Peyer's patch (tissue), 4 donors: ENCODE measurements around the gene ST6GAL1. TPM values are rescaled to one million over a fixed set of nuclear protein-coding genes. Genes with fewer than 3 reads are reported as not detected.
"Not testable (repeated sequence)": the region's sequence is repeated elsewhere in the genome, so short reads cannot be mapped to it uniquely, and the experiment has no call there.

ENCODE experiments used
- DNase-seq, 3 donors: peaks; one replicate each; pipeline ENCODE4 v3.0.0-alpha.2; 2017 to 2019
- H3K27ac ChIP-seq, 4 donors: fragments of 200-600 bp; sonication (generic); one replicate each; pipeline ENCODE4 v1.5.1; 2016 to 2019
- H3K27me3 ChIP-seq, 2 donors: fragments of 200-600 bp; sonication (generic); one replicate each; pipeline ENCODE4 v1.5.1; 2019
- H3K36me3 ChIP-seq, 3 donors: fragments of 200-600 bp; sonication (generic); one replicate each; pipeline ENCODE4 v1.5.1; 2016 to 2019
- H3K4me1 ChIP-seq, 4 donors: fragments of 200-600 bp; sonication (generic); one replicate each; pipeline ENCODE4 v1.5.1; 2016 to 2019
- H3K4me3 ChIP-seq, 4 donors: fragments of 200-600 bp; sonication (generic); 1 replicate in 3 of 4; 2 replicates in 1 of 4; pipeline ENCODE4 v1.5.1; 2016 to 2019; ENCODE audit warnings: mild to moderate bottlenecking in 1 of 4
- H3K9me3 ChIP-seq, 4 donors: fragments of 200-600 bp; sonication (generic); one replicate each; pipeline ENCODE4 v1.5.1; 2016 to 2019; ENCODE audit warnings: mild to moderate bottlenecking in 1 of 4
- POLR2A ChIP-seq, 2 donors: fragments of 450-650 bp; IDR thresholded peaks; one replicate each; pipeline ENCODE4 v1.5.1; 2017; ENCODE audit warnings: antibody characterized with exemption in 2 of 2, mild to moderate bottlenecking in 2 of 2, moderate library complexity in 2 of 2
- total RNA-seq, 4 donors: library from RNA; depleted of rRNA; stranded (reverse); fragments of >200 nt; gene quantifications; one replicate each; pipeline ENCODE4 v1.1.0, GENCODE V29; 2016
- TF ChIP-seq, protein P1 (sequence below), 6 experiments: fragments of 450-650 bp in 4 of 6; fragments of 200-600 bp in 2 of 6; sonication (generic) in 1 of 6; IDR thresholded peaks; one replicate each; pipeline ENCODE4 v1.5.1; 2017 to 2019; ENCODE audit warnings: antibody characterized with exemption in 6 of 6, mild to moderate bottlenecking in 3 of 6, moderate library complexity in 1 of 6

The ST6GAL1 gene
- total RNA-seq, 4 donors from 2014 or later, result 3.7 to 96.6 (median 14.9) TPM

GRCh38 chr3:186965141-186965879, 35.0 kb downstream of the ST6GAL1 start:
- H3K9me3 ChIP-seq, result no peaks in the 10 kb centered on the region
- peak in 1 of 3 donors; percentile 26 for DNase-seq
- no peaks in the 10 kb centered on the region for H3K36me3 ChIP-seq
- no peaks in the 10 kb centered on the region for H3K27me3 ChIP-seq
- no peaks in the 10 kb centered on the region for H3K4me1 ChIP-seq
- no peak overlapping the region for H3K27ac ChIP-seq
- TF ChIP-seq, protein P1, sequence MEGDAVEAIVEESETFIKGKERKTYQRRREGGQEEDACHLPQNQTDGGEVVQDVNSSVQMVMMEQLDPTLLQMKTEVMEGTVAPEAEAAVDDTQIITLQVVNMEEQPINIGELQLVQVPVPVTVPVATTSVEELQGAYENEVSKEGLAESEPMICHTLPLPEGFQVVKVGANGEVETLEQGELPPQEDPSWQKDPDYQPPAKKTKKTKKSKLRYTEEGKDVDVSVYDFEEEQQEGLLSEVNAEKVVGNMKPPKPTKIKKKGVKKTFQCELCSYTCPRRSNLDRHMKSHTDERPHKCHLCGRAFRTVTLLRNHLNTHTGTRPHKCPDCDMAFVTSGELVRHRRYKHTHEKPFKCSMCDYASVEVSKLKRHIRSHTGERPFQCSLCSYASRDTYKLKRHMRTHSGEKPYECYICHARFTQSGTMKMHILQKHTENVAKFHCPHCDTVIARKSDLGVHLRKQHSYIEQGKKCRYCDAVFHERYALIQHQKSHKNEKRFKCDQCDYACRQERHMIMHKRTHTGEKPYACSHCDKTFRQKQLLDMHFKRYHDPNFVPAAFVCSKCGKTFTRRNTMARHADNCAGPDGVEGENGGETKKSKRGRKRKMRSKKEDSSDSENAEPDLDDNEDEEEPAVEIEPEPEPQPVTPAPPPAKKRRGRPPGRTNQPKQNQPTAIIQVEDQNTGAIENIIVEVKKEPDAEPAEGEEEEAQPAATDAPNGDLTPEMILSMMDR (IDR thresholded peaks at IDR 0.05), result no peak
- TF ChIP-seq POLR2A (IDR thresholded peaks at IDR 0.05), result no peak
- no peak overlapping the region for H3K4me3 ChIP-seq

GRCh38 chr3:186966406-186966805, 36.1 kb downstream of the ST6GAL1 start:
- TF ChIP-seq, protein P1 (IDR thresholded peaks at IDR 0.05), result no peak
- TF ChIP-seq POLR2A (IDR thresholded peaks at IDR 0.05), result no peak
- Histone ChIP-seq H3K27me3 (no peaks in the 10 kb centered on the region), H3K4me3 (no peak overlapping the region)

DNA sequence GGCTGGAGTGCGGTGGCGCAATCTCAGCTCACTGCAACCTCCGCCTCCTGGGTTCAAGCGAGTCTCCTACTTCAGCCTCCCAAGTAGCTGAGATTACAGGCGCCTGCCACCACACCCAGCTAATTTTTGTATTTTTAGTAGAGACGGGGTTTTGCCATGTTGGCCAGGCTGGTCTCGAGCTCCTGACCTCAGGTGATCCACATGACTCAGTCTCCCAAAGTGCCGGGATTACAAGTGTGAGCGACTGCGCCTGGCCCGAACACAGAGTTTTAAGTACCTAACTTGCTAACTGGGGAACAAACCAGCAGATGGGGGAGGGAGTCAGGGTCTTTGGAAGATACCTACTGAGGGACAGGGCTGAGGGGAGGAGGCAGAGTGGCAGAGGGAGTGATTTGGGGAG, 36.9 kb downstream of the ST6GAL1 start:
- H3K9me3 ChIP-seq, H3K27me3 ChIP-seq, H3K36me3 ChIP-seq, H3K4me3 ChIP-seq, H3K4me1 ChIP-seq: not testable (repeated sequence)
- peak in 1 of 3 donors; percentile 31 for DNase-seq
- H3K27ac ChIP-seq, result peak overlapping the region in 2 of 4 donors; percentile 31 to 35

More at GRCh38 chr3:186966406-186966805, 36.1 kb downstream of the ST6GAL1 start:
- H3K27ac ChIP-seq, result no peak overlapping the region
- no peaks in the 10 kb centered on the region for H3K9me3 ChIP-seq
- no peaks in the 10 kb centered on the region for H3K4me1 ChIP-seq
- H3K36me3 ChIP-seq, result no peaks in the 10 kb centered on the region
- DNase-seq, result no peak

DNA sequence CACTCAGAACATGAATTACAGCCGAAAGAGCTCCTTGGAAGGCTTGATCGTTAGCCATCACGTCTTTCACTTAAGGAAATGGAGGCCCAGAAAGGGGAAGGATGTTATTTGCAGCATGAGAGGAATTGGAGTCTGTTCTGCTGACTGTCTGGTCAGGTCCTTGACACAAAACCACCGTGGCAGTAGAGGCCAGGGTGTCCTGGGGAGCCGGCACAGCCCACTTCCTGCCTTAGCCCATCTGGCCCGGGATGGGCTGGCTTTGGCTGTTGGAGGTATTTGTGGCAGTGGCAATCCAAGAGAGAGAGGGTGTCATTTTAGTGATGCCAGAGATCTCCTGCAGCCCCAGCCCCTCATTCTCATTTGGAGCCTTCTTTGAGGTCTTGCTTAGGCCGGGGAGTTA, 37.4 kb downstream of the ST6GAL1 start:
- Histone ChIP-seq H3K27ac (peak overlapping the region in 2 of 4 donors; percentile 31 to 35), H3K9me3 (no peaks in the 10 kb centered on the region), H3K4me1 (no peaks in the 10 kb centered on the region), H3K4me3 (no peak overlapping the region), H3K36me3 (no peaks in the 10 kb centered on the region), H3K27me3 (no peaks in the 10 kb centered on the region)
- TF ChIP-seq POLR2A (IDR thresholded peaks at IDR 0.05), result no peak
- TF ChIP-seq, protein P1 (IDR thresholded peaks at IDR 0.05), result no peak
- DNase-seq, result peak in 1 of 3 donors; percentile 47

GRCh38 chr3:186969607-186970006, 39.3 kb downstream of the ST6GAL1 start:
- no peaks in the 10 kb centered on the region for H3K9me3 ChIP-seq
- H3K27ac ChIP-seq, result no peak overlapping the region
- H3K4me3 ChIP-seq, result no peak overlapping the region
- TF ChIP-seq, protein P1 (IDR thresholded peaks at IDR 0.05), result no peak
- no peak for TF ChIP-seq POLR2A (IDR thresholded peaks at IDR 0.05)
- no peaks in the 10 kb centered on the region for H3K36me3 ChIP-seq
- no peaks in the 10 kb centered on the region for H3K4me1 ChIP-seq
- H3K27me3 ChIP-seq, result no peaks in the 10 kb centered on the region
- DNase-seq, result peak in 1 of 3 donors; percentile 9

GRCh38 chr3:186971106-186971505, 40.8 kb downstream of the ST6GAL1 start:
- H3K4me3 ChIP-seq, H3K36me3 ChIP-seq, H3K4me1 ChIP-seq, H3K27ac ChIP-seq, H3K9me3 ChIP-seq, H3K27me3 ChIP-seq: not testable (repeated sequence)
- peak in 1 of 3 donors; percentile 22 for DNase-seq
